Aorta (tissue), 5 donors: ENCODE measurements around the gene TOMM22. TPM values are rescaled to one million over a fixed set of nuclear protein-coding genes. Genes with fewer than 3 reads are reported as not detected.
A peak's percentile ranks its signal among the peaks of the same experiment; 100 is the strongest.

ENCODE experiments used
- ATAC-seq: fragments of 200-7000 bp; cut with Tn5 transposase; one replicate; pipeline ENCODE4 v1.9.1; 2022; ENCODE audit warnings: moderate library complexity; ENCODE audit not compliant: low FRiP score
- DNase-seq, 2 donors: peaks; one replicate each; pipeline ENCODE4 v3.0.0-alpha.2; 2020
- H3K27ac ChIP-seq, 2 donors: one replicate each; pipeline ENCODE4 v1.5.1; 2013; ENCODE audit warnings: low read length in 2 of 2, mild to moderate bottlenecking in 2 of 2, moderate library complexity in 2 of 2, control low read depth in 1 of 2, inconsistent platforms in 1 of 2, low read depth in 1 of 2
- H3K27me3 ChIP-seq, 2 donors: one replicate each; pipeline ENCODE4 v1.6.1; 2013; ENCODE audit warnings: control low read depth in 1 of 2, low read length in 1 of 2, mild to moderate bottlenecking in 1 of 2, moderate library complexity in 1 of 2; ENCODE audit not compliant: insufficient read depth in 2 of 2, control insufficient read depth in 1 of 2
- H3K36me3 ChIP-seq, 2 donors: one replicate each; pipeline ENCODE4 v1.6.1; 2013; ENCODE audit warnings: control low read depth in 1 of 2, low read length in 1 of 2, mild to moderate bottlenecking in 1 of 2; ENCODE audit not compliant: insufficient read depth in 2 of 2, control insufficient read depth in 1 of 2
- H3K4me1 ChIP-seq, 2 donors: one replicate each; pipeline ENCODE4 v1.6.1; 2013; ENCODE audit warnings: low read length in 2 of 2, control low read depth in 1 of 2, mild to moderate bottlenecking in 1 of 2, moderate library complexity in 1 of 2; ENCODE audit not compliant: insufficient read depth in 2 of 2, control insufficient read depth in 1 of 2
- H3K4me3 ChIP-seq, 2 donors: one replicate each; pipeline ENCODE4 v1.5.1; 2013; ENCODE audit warnings: low read length in 2 of 2, control low read depth in 1 of 2, mild to moderate bottlenecking in 1 of 2
- H3K9me3 ChIP-seq: one replicate; pipeline ENCODE4 v1.6.1; 2013; ENCODE audit warnings: mild to moderate bottlenecking, low read length; ENCODE audit not compliant: control insufficient read depth
- WGBS, 2 donors: extraction: QIAGEN DNeasy Blood & Tissue Kit; methylation state at CpG; one replicate each; pipeline ENCODE4 v1.1.7; 2013; 5-methylcytosine and 5-hydroxymethylcytosine counted together
- intact Hi-C, 2 donors: fragments of 100-400 bp; cut with DNase I; formaldehyde crosslinking; loops; one replicate each; pipeline versions ENCODE4 v1.14.2 to v1.15.0; 2022
- polyA plus RNA-seq, 2 donors: library from polyadenylated mRNA; stranded (reverse); fragments of 200-250 nt; gene quantifications; one replicate each; pipeline ENCODE4 v1.2.3, GENCODE V29; 2013
- total RNA-seq, 2 donors: library from RNA; stranded (reverse); fragmentation: NEBNext Ultra II Directional; extraction: Animal tissue kit (Norgen Biotek cat#: 25700); gene quantifications; one replicate each; pipeline ENCODE4 v1.2.1, GENCODE V29; 2021
- donor health status: healthy with polysubstance abuse.
- donor health status: Bipolar disorder and iron deficiency.
- donor health status: DM: no; HTN: no; CAD: no.
- donor health status: DM: no; HTN: no; CAD: no.
- donor health status: DM: yes; HTN: yes; CAD: no.

TOMM22 gene
- total and polyA plus RNA-seq, 4 donors: 28.9 to 42.4 (median 37.6) TPM

DNA sequence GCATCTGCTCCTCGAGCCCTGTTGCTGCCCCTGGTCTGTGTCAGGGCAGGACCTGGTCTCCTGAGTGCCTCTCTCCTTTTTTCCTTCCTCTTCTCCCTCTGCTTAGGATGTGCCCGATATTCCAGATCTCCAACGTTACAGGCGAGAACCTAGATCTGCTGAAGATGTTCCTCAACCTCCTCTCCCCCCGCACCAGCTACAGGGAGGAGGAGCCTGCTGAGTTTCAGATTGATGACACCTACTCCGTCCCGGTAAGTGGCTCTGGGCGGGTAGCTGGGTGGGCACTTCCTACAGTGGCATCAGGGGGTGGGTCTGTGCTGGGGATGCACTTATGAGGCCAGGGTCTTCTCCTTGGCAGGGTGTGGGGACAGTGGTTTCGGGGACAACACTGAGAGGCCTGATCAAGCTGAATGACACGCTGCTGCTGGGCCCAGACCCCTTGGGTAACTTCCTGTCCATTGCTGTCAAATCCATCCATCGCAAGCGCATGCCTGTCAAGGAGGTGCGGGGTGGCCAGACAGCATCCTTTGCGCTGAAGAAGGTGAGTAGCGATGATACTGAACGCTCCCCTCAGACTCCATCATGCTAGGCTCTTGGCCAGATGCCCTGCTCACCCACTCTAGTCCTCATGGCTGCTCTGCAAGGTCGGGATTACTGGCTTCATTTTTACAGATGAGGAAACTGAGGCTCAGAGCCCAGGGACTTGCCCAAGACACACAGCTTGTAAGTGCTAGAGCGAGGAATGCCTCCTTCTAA is 44.3 kb downstream of the TOMM22 start:
- Histone ChIP-seq H3K4me1 (no peaks in the 10 kb centered on the region), H3K9me3 (no peaks in the 10 kb centered on the region), H3K36me3 (peaks cover 5 to 25% of the 10 kb centered on the region in 2 donors), H3K4me3 (no peak overlapping the region), H3K27ac (no peak overlapping the region), H3K27me3 (no peaks in the 10 kb centered on the region)
- no peak for ATAC-seq
- 91 to 93% methylated on average over 17 to 18 of the region's 18 CpGs for WGBS, 2 donors
- DNase-seq: peak; percentile 36 to 57
- intact Hi-C loops: no loop called here

DNA sequence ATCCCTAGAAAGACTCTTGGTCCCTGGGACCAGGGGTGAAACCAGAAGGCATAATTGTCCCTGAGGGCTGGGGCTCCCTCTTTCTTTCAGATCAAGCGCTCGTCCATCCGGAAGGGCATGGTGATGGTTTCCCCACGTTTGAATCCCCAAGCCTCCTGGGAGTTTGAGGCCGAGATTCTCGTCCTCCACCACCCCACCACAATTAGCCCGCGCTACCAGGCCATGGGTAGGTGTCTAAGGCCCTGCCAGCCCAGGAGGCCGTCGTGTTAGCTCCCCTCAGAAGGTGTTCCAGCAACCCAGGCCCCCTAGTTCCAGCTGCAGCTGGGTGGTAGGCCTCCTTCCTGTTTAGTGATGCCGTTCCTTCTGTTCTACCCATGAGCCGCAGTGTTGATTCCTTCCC is 45.4 kb downstream of the TOMM22 start:
- Histone ChIP-seq H3K27me3 (no peaks in the 10 kb centered on the region), H3K36me3 (peaks cover 5 to 23% of the 10 kb centered on the region in 2 donors), H3K9me3 (no peaks in the 10 kb centered on the region), H3K4me3 (no peak overlapping the region), H3K4me1 (peaks cover 0 to 2% of the 10 kb centered on the region in 2 donors), H3K27ac (no peak overlapping the region)
- WGBS, 2 donors: 91% methylated on average over 12 of the region's 12 CpGs
- DNase-seq: peak in 1 of 2 donors; percentile 57
- intact Hi-C loops: no loop called here
- ATAC-seq: no peak

- Histone ChIP-seq H3K27ac (no peak overlapping the region), H3K36me3 (peaks cover 5 to 23% of the 10 kb centered on the region in 2 donors), H3K27me3 (no peaks in the 10 kb centered on the region), H3K4me1 (peaks cover 0 to 3% of the 10 kb centered on the region in 2 donors), H3K4me3 (no peak overlapping the region), H3K9me3 (no peaks in the 10 kb centered on the region)
- ATAC-seq: no peak
- peak in 1 of 2 donors; percentile 53 for DNase-seq
- 91 to 93% methylated on average over 15 of the region's 15 CpGs for WGBS, 2 donors
- intact Hi-C loops: no loop called here
These were observed 46.0 kb downstream of the TOMM22 start for GRCh38 chr22:38727530-38728451.

DNA sequence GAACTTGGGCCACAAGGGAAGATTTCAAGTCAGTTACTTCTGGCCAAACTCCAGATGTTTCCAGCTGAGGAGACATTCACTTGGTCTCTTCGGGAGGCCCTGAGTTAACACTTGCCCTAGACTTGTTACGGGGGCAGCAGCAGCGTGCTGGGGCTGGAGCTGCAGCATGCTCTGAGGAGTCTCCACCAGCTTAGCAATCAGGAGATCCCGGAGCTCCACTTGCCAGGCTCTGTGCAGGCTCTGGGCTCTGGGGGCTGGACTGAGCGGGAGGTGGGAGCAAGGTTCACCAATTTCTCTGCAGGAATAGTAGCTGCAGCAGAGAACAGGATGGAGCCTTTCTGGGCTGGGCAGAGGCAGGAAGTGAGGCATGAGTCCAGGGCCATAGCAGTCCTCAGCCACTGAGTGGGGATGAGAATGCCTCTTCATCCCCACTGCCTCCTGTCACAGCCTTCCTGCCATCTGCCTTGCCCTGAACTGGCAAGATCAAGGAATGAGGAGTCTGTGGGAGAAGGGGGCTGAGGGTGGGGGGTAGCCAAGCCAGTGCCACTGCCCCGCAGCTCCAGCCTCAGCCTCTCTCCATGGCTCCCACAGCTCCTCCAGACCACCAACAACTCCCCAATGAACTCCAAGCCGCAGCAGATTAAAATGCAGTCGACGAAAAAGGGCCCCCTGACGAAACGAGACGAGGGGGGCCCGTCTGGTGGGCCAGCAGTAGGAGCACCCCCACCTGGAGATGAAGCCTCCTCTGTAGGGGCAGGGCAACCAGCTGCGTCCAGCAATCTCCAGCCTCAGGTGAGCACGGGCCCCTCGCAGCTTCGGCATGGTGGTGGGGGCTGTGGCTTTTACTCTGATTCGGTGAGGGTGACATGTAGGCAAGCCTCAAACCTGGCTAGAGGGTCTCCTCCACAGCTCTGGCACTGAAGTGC is 47.4 kb downstream of the TOMM22 start:
- peaks cover 5 to 23% of the 10 kb centered on the region in 2 donors for H3K36me3 ChIP-seq
- DNase-seq (peak; percentile 41 to 63), ATAC-seq (no peak)

DNA sequence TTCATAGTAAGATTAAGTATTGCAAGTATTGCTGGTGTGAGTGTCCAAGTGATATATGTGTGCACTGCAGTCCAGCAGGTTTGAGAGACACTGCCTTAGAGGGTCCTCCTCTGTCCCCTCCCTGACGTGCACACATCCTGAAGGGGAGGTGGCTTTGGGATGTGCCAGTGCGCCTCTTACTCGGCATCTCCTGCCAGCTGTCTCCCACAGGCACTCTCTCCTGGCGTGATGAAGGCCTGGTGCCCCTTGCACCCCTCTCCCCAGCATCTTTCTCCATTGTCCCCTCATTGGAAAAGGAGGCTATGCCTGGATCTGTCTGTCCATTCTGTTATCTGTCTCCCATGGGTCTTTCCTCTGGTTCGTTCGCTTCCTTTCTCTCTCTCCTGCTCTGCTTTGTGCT is 48.2 kb downstream of the TOMM22 start:
- intact Hi-C loops: no loop called here
- Histone ChIP-seq H3K27me3 (no peaks in the 10 kb centered on the region), H3K27ac (no peak overlapping the region), H3K36me3 (peaks cover 3 to 19% of the 10 kb centered on the region in 2 donors), H3K4me3 (no peak overlapping the region), H3K9me3 (no peaks in the 10 kb centered on the region), H3K4me1 (peaks cover 0 to 3% of the 10 kb centered on the region in 2 donors)
- WGBS, 2 donors: 82 to 84% methylated on average over 6 of the region's 6 CpGs
- ATAC-seq (no peak), DNase-seq (peak in 1 of 2 donors; percentile 53)

More for the DNA sequence above, 47.4 kb downstream of the TOMM22 start:
- peaks cover 0 to 3% of the 10 kb centered on the region in 2 donors for H3K4me1 ChIP-seq
- no peak overlapping the region for H3K27ac ChIP-seq
- no peaks in the 10 kb centered on the region for H3K9me3 ChIP-seq
- 87 to 89% methylated on average over 18 of the region's 18 CpGs for WGBS, 2 donors
- no peak overlapping the region for H3K4me3 ChIP-seq
- H3K27me3 ChIP-seq: no peaks in the 10 kb centered on the region
- intact Hi-C loops: no loop called here

DNA sequence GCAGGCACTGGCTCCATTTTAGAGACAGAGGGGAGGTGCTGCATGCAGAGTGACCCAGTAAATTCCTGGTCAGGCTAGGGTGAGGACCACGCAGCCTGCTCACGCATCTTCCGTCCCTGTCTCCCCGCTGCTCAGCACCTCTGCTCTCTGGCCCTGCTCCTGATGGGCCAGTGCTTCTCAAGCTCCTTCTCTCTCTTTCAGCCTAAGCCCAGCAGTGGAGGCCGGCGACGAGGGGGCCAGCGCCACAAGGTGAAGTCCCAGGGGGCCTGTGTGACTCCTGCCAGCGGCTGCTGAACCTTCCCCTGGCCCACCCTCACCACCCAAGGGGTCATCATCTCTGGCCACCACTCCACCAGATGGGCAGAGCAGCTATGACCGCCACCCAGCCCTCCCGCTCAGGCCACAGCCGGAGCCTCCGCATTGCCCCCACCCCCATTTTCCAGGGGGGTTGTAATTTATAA is 48.7 kb downstream of the TOMM22 start:
- ATAC-seq (no peak), DNase-seq (peak; percentile 30 to 73)
- Histone ChIP-seq H3K4me3 (no peak overlapping the region), H3K36me3 (peaks cover 0 to 19% of the 10 kb centered on the region in 2 donors), H3K9me3 (no peaks in the 10 kb centered on the region), H3K4me1 (peaks cover 0 to 3% of the 10 kb centered on the region in 2 donors), H3K27ac (no peak overlapping the region), H3K27me3 (no peaks in the 10 kb centered on the region)
- intact Hi-C loops: no loop called here
- 90 to 91% methylated on average over 10 to 13 of the region's 13 CpGs for WGBS, 2 donors

DNA sequence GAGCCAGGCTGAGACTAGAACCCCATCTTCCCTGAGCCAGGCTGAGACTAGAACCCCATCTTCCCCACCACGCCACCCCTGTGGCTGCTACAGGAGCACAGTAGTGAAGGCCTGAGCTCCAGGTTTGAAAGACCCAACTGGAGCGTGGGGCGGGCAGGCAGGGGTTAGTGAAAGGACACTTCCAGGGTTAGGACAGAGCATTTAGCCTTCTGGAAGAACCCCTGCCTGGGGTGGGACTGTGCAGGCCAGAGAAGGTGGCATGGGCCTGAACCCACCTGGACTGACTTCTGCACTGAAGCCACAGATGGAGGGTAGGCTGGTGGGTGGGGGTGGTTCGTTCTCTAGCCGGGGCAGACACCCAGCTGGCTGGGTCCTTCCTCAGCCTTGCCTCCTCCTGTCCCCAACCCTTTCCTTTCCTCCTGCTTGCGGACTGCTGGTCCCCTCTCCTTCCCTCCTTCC is 50.0 kb downstream of the TOMM22 start:
- H3K27ac ChIP-seq: peak overlapping the region in 1 of 2 donors; percentile 72
- WGBS, 2 donors: 57% methylated on average over 6 of the region's 6 CpGs
- peaks cover 0 to 3% of the 10 kb centered on the region in 2 donors for H3K4me1 ChIP-seq
- no peaks in the 10 kb centered on the region for H3K27me3 ChIP-seq
- no peaks in the 10 kb centered on the region for H3K9me3 ChIP-seq
- ATAC-seq: no peak
- intact Hi-C loops: no loop called here
- DNase-seq: peak; percentile 34 to 74
- peaks cover 0 to 18% of the 10 kb centered on the region in 2 donors for H3K36me3 ChIP-seq
- no peak overlapping the region for H3K4me3 ChIP-seq
